Lung (tissue), 12 donors: ENCODE data around the gene TRAPPC1. TPM values are rescaled to one million over a fixed set of nuclear protein-coding genes. Genes with fewer than 3 reads are reported as not detected.

Experiments
- ATAC-seq: fragments of 200-7000 bp; cut with Tn5 transposase; one replicate; pipeline ENCODE4 v1.9.1; 2020; ENCODE audit warnings: moderate number of reproducible peaks; ENCODE audit not compliant: insufficient read depth, low FRiP score
- DNase-seq, 3 donors: peaks; one replicate each; pipeline ENCODE4 v3.0.0-alpha.2; 2013 to 2017
- H3K27ac ChIP-seq, 2 donors: one replicate each; pipeline ENCODE4 v1.5.1; 2013; ENCODE audit warnings: mild to moderate bottlenecking in 2 of 2, moderate library complexity in 2 of 2, control low read depth in 1 of 2, inconsistent platforms in 1 of 2, low read depth in 1 of 2, low read length in 1 of 2
- H3K27me3 ChIP-seq, 3 donors: one replicate each; pipeline ENCODE4 v1.5.1; 2013; ENCODE audit warnings: low read length in 2 of 3; ENCODE audit not compliant: control insufficient read depth in 3 of 3, insufficient read depth in 3 of 3
- H3K36me3 ChIP-seq, 4 donors: one replicate each; pipeline ENCODE4 v1.5.1; 2013; ENCODE audit warnings: low read length in 4 of 4, mild to moderate bottlenecking in 1 of 4, moderate library complexity in 1 of 4; ENCODE audit not compliant: control insufficient read depth in 4 of 4, insufficient read depth in 4 of 4
- H3K4me1 ChIP-seq, 5 donors: one replicate each; pipeline ENCODE4 v1.5.1; 2013; ENCODE audit warnings: low read length in 5 of 5, mild to moderate bottlenecking in 2 of 5, moderate library complexity in 1 of 5; ENCODE audit not compliant: control insufficient read depth in 5 of 5, insufficient read depth in 5 of 5
- H3K4me3 ChIP-seq: one replicate; pipeline ENCODE4 v1.5.1; 2013; ENCODE audit warnings: mild to moderate bottlenecking, control low read depth, moderate library complexity
- H3K9ac ChIP-seq, 2 donors: one replicate each; pipeline ENCODE4 v1.5.1; 2013; ENCODE audit warnings: low read length in 2 of 2, control low read depth in 1 of 2; ENCODE audit not compliant: insufficient read depth in 1 of 2
- H3K9me3 ChIP-seq, 4 donors: one replicate each; pipeline ENCODE4 v1.5.1; 2013; ENCODE audit warnings: low read length in 3 of 4, mild to moderate bottlenecking in 1 of 4, moderate library complexity in 1 of 4; ENCODE audit not compliant: control insufficient read depth in 4 of 4, insufficient read depth in 3 of 4
- CTCF ChIP-seq: IDR thresholded peaks from 2 replicates; pipeline ENCODE4 v1.5.1; 2012; ENCODE audit warnings: mild to moderate bottlenecking; ENCODE audit errors: control extremely low read depth, extremely low read depth
- WGBS, 2 donors: extraction: QIAGEN DNeasy Blood & Tissue Kit; methylation state at CpG; one replicate each; pipeline ENCODE4 v1.1.7; 2013; 5-methylcytosine and 5-hydroxymethylcytosine counted together
- polyA plus RNA-seq, 2 donors: library from polyadenylated mRNA; stranded (reverse); fragments of 200-250 nt; gene quantifications; one replicate each; pipeline ENCODE4 v1.2.1, GENCODE V29; 2013
- total RNA-seq, 2 donors: library from RNA; depleted of rRNA in 1 of 2; stranded (reverse); fragments of >200 nt in 1 of 2; gene quantifications; one replicate each; pipeline ENCODE4 v1.2.1, GENCODE V29; 2014 to 2021
- donor health status: control.
- donor health status: control.
- donor health status: Bipolar disorder and iron deficiency.
- donor health status: healthy.
- donor health status: DM: yes; HTN: yes; CAD: no.

TRAPPC1 gene
- total and polyA plus RNA-seq, 4 donors, result 58.9 to 213 (median 165) TPM

- Histone ChIP-seq H3K4me1 (peaks cover 0 to 19% (median 6%) of the 10 kb centered on the region in 5 donors), H3K27me3 (no peaks in the 10 kb centered on the region), H3K9me3 (no peaks in the 10 kb centered on the region), H3K36me3 (peaks cover 0 to 40% (median 26%) of the 10 kb centered on the region in 4 donors), H3K4me3 (no peak overlapping the region), H3K27ac (no peak overlapping the region), H3K9ac (no peak overlapping the region)
- ATAC-seq (no peak), DNase-seq (peak; percentile 46 to 81 (median 75))
- TF ChIP-seq CTCF, result peak; percentile 79
- 33 to 46% methylated on average over 3 of the region's 3 CpGs for whole genome bisulfite sequencing, 2 donors
These were observed 18.7 kb downstream of the TRAPPC1 start for GRCh38 chr17:7912927-7913524.

DNA sequence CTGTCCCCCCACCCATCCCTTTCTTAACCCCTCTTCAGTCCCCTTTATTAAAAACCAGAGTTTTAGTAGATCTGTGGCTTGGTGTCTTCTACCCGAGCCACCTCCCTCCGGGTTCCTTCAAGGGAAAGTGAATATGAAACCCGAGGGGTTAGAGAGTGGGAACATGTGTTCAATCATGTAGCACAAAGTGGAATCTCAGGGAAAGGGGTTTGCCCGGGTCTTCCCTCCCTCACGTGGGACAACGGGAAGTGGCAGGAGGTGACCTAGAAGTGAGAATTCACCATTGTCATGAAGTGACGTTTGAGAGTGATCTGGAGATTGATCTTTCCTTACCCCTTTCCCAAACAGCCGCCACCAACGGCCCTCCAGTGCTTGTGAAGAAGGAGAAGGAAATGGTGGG lies 20.6 kb downstream of the TRAPPC1 start:
- Histone ChIP-seq H3K9me3 (no peaks in the 10 kb centered on the region), H3K4me1 (peaks cover 0 to 12% (median 3%) of the 10 kb centered on the region in 5 donors), H3K27me3 (no peaks in the 10 kb centered on the region), H3K9ac (no peak overlapping the region), H3K36me3 (peaks cover 3 to 57% (median 41%) of the 10 kb centered on the region in 4 donors), H3K27ac (no peak overlapping the region), H3K4me3 (no peak overlapping the region)
- 51 to 70% methylated on average over 9 of the region's 9 CpGs for WGBS, 2 donors
- TF ChIP-seq CTCF, result no peak
- no peak for ATAC-seq
- DNase-seq, result no peak

DNA sequence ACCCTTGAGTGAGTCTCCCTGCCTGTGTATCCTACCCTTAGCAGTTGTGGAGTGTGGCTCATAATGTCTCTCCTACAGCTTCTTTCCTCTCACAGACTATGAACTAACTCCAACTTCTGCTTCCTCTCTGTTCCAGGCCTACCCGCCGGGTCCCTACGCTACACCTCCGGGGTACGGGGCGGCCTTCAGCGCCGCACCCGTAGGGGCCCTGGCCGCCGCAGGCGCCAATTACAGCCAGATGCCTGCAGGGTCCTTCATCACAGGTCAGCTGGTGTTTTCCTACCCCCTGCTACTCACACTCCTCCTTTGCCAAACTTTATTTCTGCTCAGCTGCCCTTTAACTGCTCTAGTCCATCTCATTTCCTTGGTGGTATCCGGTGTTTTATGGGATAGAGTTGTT lies 21.0 kb downstream of the TRAPPC1 start:
- Histone ChIP-seq H3K9ac (no peak overlapping the region), H3K27me3 (no peaks in the 10 kb centered on the region), H3K36me3 (peaks cover 3 to 61% (median 44%) of the 10 kb centered on the region in 4 donors), H3K9me3 (no peaks in the 10 kb centered on the region), H3K27ac (no peak overlapping the region), H3K4me1 (peaks cover 0 to 11% (median 3%) of the 10 kb centered on the region in 5 donors), H3K4me3 (no peak overlapping the region)
- TF ChIP-seq CTCF, result no peak
- ATAC-seq (no peak), DNase-seq (no peak)
- 67 to 85% methylated on average over 13 of the region's 13 CpGs for WGBS, 2 donors

GRCh38 chr17:7910281-7910680 lies 21.5 kb downstream of the TRAPPC1 start:
- WGBS, 2 donors, result 96% methylated on average over 15 of the region's 15 CpGs
- Histone ChIP-seq H3K9ac (no peak overlapping the region), H3K4me1 (peaks cover 0 to 9% (median 3%) of the 10 kb centered on the region in 5 donors), H3K9me3 (no peaks in the 10 kb centered on the region), H3K4me3 (no peak overlapping the region), H3K36me3 (peaks cover 3 to 65% (median 48%) of the 10 kb centered on the region in 4 donors), H3K27me3 (no peaks in the 10 kb centered on the region), H3K27ac (no peak overlapping the region)
- ATAC-seq (no peak), DNase-seq (no peak)
- TF ChIP-seq CTCF, result no peak
